Immature natural killer cell (primary cell): Measurements from ENCODE around the gene DGKG. TPM values are rescaled to one million over a fixed set of nuclear protein-coding genes. Genes with fewer than 3 reads are reported as not detected.

Source experiments
- DNase-seq, 3 donors: peaks; one replicate each; pipeline ENCODE4 v3.0.0; 2022; ENCODE audit warnings: mixed read lengths in 1 of 3
- H3K27ac Mint-ChIP-seq, 6 donors: one replicate each; pipeline ENCODE4 v1.8.0; 2020; ENCODE audit warnings: mixed read lengths in 6 of 6, mild to moderate bottlenecking in 5 of 6, inconsistent platforms in 4 of 6, moderate library complexity in 3 of 6
- H3K27me3 Mint-ChIP-seq, 3 donors: one replicate each; pipeline ENCODE4 v1.8.0; 2020 to 2021; ENCODE audit warnings: low read depth in 3 of 3, mild to moderate bottlenecking in 3 of 3, mixed read lengths in 3 of 3, moderate library complexity in 3 of 3, inconsistent platforms in 1 of 3
- H3K36me3 Mint-ChIP-seq, 3 donors: one replicate each; pipeline ENCODE4 v1.8.0; 2020; ENCODE audit warnings: mixed read lengths in 3 of 3, inconsistent platforms in 2 of 3, mild to moderate bottlenecking in 2 of 3
- H3K4me1 Mint-ChIP-seq, 2 donors: one replicate each; pipeline ENCODE4 v1.8.0; 2020; ENCODE audit warnings: inconsistent platforms in 2 of 2, mild to moderate bottlenecking in 2 of 2, mixed read lengths in 2 of 2, moderate library complexity in 1 of 2
- H3K4me3 Mint-ChIP-seq, 5 donors: one replicate each; pipeline ENCODE4 v1.8.0; 2020; ENCODE audit warnings: mild to moderate bottlenecking in 5 of 5, mixed read lengths in 5 of 5, inconsistent platforms in 3 of 5, moderate library complexity in 3 of 5
- H3K9me3 Mint-ChIP-seq, 6 donors: one replicate each; pipeline ENCODE4 v1.8.0; 2020; ENCODE audit warnings: mild to moderate bottlenecking in 6 of 6, mixed read lengths in 6 of 6, inconsistent platforms in 4 of 6, moderate library complexity in 3 of 6
- polyA plus RNA-seq, 3 donors: library from polyadenylated mRNA; unstranded; fragments of 300-500 nt; fragmentation: Illumina TruSeq; gene quantifications; one replicate each; pipeline ENCODE4 v1.2.3, GENCODE V29; 2021

The DGKG gene
- polyA plus RNA-seq, 3 donors from 2014 or later, result 0.07 to 0.86 TPM; not detected in 1

DNA sequence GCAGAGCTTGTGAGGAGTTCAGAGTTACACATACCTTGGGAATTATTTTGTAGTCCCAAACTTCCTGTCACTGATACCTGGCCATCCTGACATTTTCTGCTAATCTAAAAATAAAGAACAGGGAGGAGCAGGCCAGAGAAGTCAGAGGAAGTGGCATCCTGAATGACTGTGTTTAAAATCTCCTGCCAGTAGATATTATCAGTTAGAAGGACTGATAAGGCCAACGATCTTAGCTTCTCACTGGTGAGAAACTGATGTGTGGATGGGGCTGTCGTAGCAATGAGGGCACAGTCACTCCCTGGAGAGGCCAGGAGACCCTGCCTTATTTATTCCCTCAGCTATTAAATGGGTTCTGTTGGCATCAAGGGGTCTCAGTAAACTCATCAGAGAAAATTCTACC lies 115.1 kb downstream of the DGKG start:
- DNase-seq, result no peak
- no peak overlapping the region for H3K27ac Mint-ChIP-seq
- peaks cover 2 to 15% (median 6%) of the 10 kb centered on the region in 3 donors for H3K27me3 Mint-ChIP-seq
- H3K36me3 Mint-ChIP-seq, result no peaks in the 10 kb centered on the region
- H3K4me1 Mint-ChIP-seq, result peaks cover 0 to 2% of the 10 kb centered on the region in 2 donors
- H3K9me3 Mint-ChIP-seq, result no peaks in the 10 kb centered on the region
- no peak overlapping the region for H3K4me3 Mint-ChIP-seq

- Mint-ChIP-seq H3K27me3 (peaks cover 0 to 8% (median 3%) of the 10 kb centered on the region in 3 donors), H3K9me3 (no peaks in the 10 kb centered on the region), H3K36me3 (no peaks in the 10 kb centered on the region), H3K4me1 (peaks cover 0 to 2% of the 10 kb centered on the region in 2 donors), H3K27ac (no peak overlapping the region), H3K4me3 (no peak overlapping the region)
- no peak for DNase-seq
Measured at GRCh38 chr3:186244016-186244415, 118.0 kb downstream of the DGKG start.

GRCh38 chr3:186241910-186242821 lies 119.9 kb downstream of the DGKG start:
- no peak overlapping the region for H3K27ac Mint-ChIP-seq
- DNase-seq, result peak; percentile 25 to 33 (median 31)
- no peaks in the 10 kb centered on the region for H3K36me3 Mint-ChIP-seq
- peak overlapping the region in 4 of 5 donors; percentile 14 to 30 (median 26) for H3K4me3 Mint-ChIP-seq
- H3K9me3 Mint-ChIP-seq, result no peaks in the 10 kb centered on the region
- H3K27me3 Mint-ChIP-seq, result peaks cover 0 to 5% (median 3%) of the 10 kb centered on the region in 3 donors
- peaks cover 0 to 2% of the 10 kb centered on the region in 2 donors for H3K4me1 Mint-ChIP-seq

DNA sequence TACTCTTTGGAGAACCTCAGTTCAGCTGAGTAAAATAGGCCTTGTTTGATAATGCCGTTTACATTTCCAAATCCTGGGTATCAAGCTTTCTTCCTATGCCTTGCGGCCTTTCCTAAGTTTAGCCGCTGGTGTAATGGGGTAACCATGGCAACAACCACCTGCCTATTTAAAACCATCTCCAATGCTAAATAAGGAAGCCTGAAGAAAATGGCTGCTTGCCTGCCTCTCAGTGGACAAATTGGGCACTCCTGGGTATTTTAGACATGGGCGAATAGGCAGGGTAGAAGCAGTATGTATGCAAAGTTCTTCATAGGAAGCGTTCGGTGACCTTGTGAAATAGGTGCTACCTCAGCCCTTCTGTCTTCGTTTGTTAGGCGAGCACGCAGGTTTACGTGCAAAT lies 122.7 kb downstream of the DGKG start:
- H3K4me1 Mint-ChIP-seq, result peaks cover 4 to 9% of the 10 kb centered on the region in 2 donors
- H3K27me3 Mint-ChIP-seq, result peaks cover 2 to 6% (median 5%) of the 10 kb centered on the region in 3 donors
- H3K9me3 Mint-ChIP-seq, result no peaks in the 10 kb centered on the region
- H3K27ac Mint-ChIP-seq, result no peak overlapping the region
- no peak overlapping the region for H3K4me3 Mint-ChIP-seq
- H3K36me3 Mint-ChIP-seq, result no peaks in the 10 kb centered on the region
- no peak for DNase-seq

GRCh38 chr3:186237915-186238314 lies 124.1 kb downstream of the DGKG start:
- Mint-ChIP-seq H3K27ac (no peak overlapping the region), H3K4me3 (no peak overlapping the region), H3K9me3 (no peaks in the 10 kb centered on the region), H3K36me3 (no peaks in the 10 kb centered on the region), H3K4me1 (peaks cover 4 to 9% of the 10 kb centered on the region in 2 donors), H3K27me3 (peaks cover 2 to 6% (median 5%) of the 10 kb centered on the region in 3 donors)
- no peak for DNase-seq

DNA sequence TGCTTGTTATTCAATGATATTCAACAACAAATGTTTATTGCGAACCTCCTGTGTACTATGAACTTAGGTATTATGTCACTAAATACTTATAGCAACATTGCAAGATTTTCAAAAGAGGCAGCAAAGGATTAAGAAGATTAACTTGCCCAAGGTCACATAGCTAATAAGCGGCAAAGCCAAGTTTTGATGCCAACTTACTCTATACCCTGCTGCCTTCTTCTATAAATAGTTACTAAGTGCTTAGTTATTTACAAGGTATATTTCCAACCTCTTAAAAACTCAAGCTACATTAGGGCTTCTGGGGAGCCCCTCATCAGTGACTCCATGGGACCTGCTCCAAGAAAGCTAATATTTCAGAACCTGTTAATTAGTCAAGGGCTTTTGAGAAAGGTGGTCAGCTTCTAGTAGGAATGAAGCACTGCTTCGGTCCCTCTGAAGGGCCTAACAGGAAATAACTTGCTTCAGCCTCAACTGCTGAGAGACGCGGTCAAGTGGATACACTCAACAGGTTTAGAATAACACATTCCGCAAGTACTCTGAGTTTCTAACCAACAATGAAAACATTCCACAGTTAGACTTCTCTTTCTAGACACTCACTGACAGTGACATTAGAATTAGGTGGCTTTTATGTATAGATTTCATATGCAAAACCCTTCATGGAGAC lies 125.5 kb downstream of the DGKG start:
- Mint-ChIP-seq H3K27me3 (peaks cover 2 to 5% (median 3%) of the 10 kb centered on the region in 3 donors), H3K4me3 (no peak overlapping the region), H3K9me3 (no peaks in the 10 kb centered on the region), H3K27ac (no peak overlapping the region), H3K36me3 (no peaks in the 10 kb centered on the region), H3K4me1 (peaks cover 3 to 9% of the 10 kb centered on the region in 2 donors)
- no peak for DNase-seq

GRCh38 chr3:186235554-186235953 lies 126.5 kb downstream of the DGKG start:
- H3K27me3 Mint-ChIP-seq, result peaks cover 2 to 5% (median 4%) of the 10 kb centered on the region in 3 donors
- peaks cover 3 to 9% of the 10 kb centered on the region in 2 donors for H3K4me1 Mint-ChIP-seq

GRCh38 chr3:186234152-186234551 lies 127.9 kb downstream of the DGKG start:
- H3K36me3 Mint-ChIP-seq, result no peaks in the 10 kb centered on the region
- H3K4me1 Mint-ChIP-seq, result peaks cover 3 to 9% of the 10 kb centered on the region in 2 donors
- peaks cover 0 to 1% (median 0%) of the 10 kb centered on the region in 6 donors for H3K9me3 Mint-ChIP-seq
- no peak for DNase-seq
- H3K27me3 Mint-ChIP-seq, result peaks cover 2 to 6% (median 4%) of the 10 kb centered on the region in 3 donors
- no peak overlapping the region for H3K27ac Mint-ChIP-seq
- no peak overlapping the region for H3K4me3 Mint-ChIP-seq

More at GRCh38 chr3:186235554-186235953, 126.5 kb downstream of the DGKG start:
- no peaks in the 10 kb centered on the region for H3K9me3 Mint-ChIP-seq
- no peak overlapping the region for H3K4me3 Mint-ChIP-seq
- peak overlapping the region in 1 of 6 donors; percentile 53 for H3K27ac Mint-ChIP-seq
- no peak for DNase-seq
- no peaks in the 10 kb centered on the region for H3K36me3 Mint-ChIP-seq

GRCh38 chr3:186226482-186226881 lies 135.6 kb downstream of the DGKG start:
- peaks cover 3 to 13% (median 8%) of the 10 kb centered on the region in 3 donors for H3K27me3 Mint-ChIP-seq
- H3K9me3 Mint-ChIP-seq, result peaks cover 0 to 1% (median 0%) of the 10 kb centered on the region in 6 donors
- DNase-seq, result no peak
- no peak overlapping the region for H3K27ac Mint-ChIP-seq
- no peaks in the 10 kb centered on the region for H3K4me1 Mint-ChIP-seq
- H3K36me3 Mint-ChIP-seq, result no peaks in the 10 kb centered on the region
- H3K4me3 Mint-ChIP-seq, result no peak overlapping the region

DNA sequence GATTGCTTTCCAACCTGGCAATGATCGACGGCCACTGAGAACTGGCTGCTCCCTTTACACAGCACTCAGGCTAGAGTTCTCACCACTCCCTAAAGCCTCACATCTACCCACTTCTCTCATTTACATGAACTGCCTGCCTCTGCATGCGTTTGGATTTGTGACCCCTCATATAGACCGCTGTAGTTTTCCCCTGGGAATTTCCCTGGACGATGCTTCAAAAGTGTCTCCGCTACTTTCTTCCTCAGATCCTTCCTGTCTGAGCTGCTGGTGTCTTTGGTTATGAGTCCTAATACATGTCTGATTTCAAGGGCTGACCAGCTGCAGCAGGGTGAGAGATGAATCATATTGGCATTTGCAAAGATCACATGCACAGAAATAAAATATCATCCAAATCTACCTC lies 136.4 kb downstream of the DGKG start:
- H3K9me3 Mint-ChIP-seq, result peaks cover 0 to 1% (median 0%) of the 10 kb centered on the region in 6 donors
- no peak overlapping the region for H3K4me3 Mint-ChIP-seq
- no peak for DNase-seq
- H3K27ac Mint-ChIP-seq, result no peak overlapping the region
- H3K27me3 Mint-ChIP-seq, result peaks cover 3 to 12% (median 5%) of the 10 kb centered on the region in 3 donors
- no peaks in the 10 kb centered on the region for H3K36me3 Mint-ChIP-seq
- no peaks in the 10 kb centered on the region for H3K4me1 Mint-ChIP-seq

GRCh38 chr3:186224041-186224610 lies 137.9 kb downstream of the DGKG start:
- no peak for DNase-seq
- Mint-ChIP-seq H3K9me3 (no peaks in the 10 kb centered on the region), H3K27me3 (peaks cover 4 to 15% (median 5%) of the 10 kb centered on the region in 3 donors), H3K36me3 (no peaks in the 10 kb centered on the region), H3K27ac (no peak overlapping the region), H3K4me3 (no peak overlapping the region), H3K4me1 (no peaks in the 10 kb centered on the region)

DNA sequence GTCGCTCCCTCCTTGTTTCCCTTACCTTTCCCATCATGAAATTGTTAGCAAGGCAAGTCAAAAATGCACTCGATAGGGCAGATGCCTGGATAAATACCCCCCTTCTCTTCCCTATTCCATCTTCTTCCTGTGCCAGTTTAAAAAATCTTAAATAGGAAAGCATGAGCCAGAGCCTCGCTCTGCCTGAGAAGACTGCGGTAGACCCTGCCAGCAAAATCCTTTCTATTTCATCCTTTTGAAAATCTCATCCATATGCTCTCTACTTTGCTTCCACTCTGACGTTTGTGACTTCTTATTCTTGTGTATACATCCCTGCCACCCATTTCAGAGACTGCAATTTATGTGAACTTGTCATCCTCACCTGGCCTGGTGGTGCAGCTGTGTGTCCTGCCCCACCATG lies 138.6 kb downstream of the DGKG start:
- H3K36me3 Mint-ChIP-seq, result no peaks in the 10 kb centered on the region
- H3K4me1 Mint-ChIP-seq, result no peaks in the 10 kb centered on the region
- no peak overlapping the region for H3K4me3 Mint-ChIP-seq
- H3K27me3 Mint-ChIP-seq, result peaks cover 1 to 15% (median 2%) of the 10 kb centered on the region in 3 donors
- DNase-seq, result no peak
- no peaks in the 10 kb centered on the region for H3K9me3 Mint-ChIP-seq
- no peak overlapping the region for H3K27ac Mint-ChIP-seq

DNA sequence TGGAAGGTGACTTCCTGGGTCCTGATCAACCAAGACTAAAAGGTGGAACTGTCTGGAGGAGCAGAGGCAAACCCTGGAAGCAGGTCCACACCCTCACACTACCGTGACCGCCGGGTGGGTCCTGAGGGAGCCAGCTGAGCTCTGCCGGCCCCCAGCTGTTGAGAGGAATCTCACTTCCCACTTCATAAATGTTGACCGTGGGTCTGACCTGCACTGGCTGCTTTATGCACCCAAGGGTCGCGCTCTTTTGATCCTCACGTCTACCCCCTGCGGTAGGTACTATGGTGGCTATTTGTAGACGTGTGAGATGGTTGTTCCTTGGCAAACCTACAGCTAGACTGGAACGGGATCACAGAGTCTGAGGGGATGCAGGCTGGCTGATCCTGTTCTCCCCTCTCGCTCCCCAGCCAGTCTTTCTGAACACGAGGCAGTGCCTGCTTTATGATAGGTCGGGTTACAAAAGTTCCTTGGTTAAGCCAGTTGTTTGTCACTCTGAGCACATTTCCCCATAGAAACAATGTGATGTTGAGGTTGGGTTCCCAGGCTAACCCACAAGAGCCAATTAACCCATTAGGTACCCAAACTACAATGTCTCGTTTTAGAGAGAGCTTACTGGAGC lies 140.2 kb downstream of the DGKG start:
- no peak for DNase-seq
- no peak overlapping the region for H3K27ac Mint-ChIP-seq
- H3K27me3 Mint-ChIP-seq, result peaks cover 1 to 12% (median 1%) of the 10 kb centered on the region in 3 donors
- no peaks in the 10 kb centered on the region for H3K4me1 Mint-ChIP-seq
- no peaks in the 10 kb centered on the region for H3K36me3 Mint-ChIP-seq
- no peak overlapping the region for H3K4me3 Mint-ChIP-seq
- no peaks in the 10 kb centered on the region for H3K9me3 Mint-ChIP-seq
